NCI-H2196 treated with DMSO at 0.1 percent for 48 hours (cell line): ENCODE results near the gene GPBP1L1.
A peak's percentile ranks its signal among the peaks of the same experiment; 100 is the strongest.
"Not testable (repeated sequence)": the region's sequence is repeated elsewhere in the genome, so short reads cannot be mapped to it uniquely, and the experiment has no call there.

Experiments
- DNase-seq: peaks from one replicate; lab custom pipeline; 2025; ENCODE audit not compliant: unreplicated experiment; lab: John Stamatoyannopoulos, UW

GPBP1L1 gene, protein sequence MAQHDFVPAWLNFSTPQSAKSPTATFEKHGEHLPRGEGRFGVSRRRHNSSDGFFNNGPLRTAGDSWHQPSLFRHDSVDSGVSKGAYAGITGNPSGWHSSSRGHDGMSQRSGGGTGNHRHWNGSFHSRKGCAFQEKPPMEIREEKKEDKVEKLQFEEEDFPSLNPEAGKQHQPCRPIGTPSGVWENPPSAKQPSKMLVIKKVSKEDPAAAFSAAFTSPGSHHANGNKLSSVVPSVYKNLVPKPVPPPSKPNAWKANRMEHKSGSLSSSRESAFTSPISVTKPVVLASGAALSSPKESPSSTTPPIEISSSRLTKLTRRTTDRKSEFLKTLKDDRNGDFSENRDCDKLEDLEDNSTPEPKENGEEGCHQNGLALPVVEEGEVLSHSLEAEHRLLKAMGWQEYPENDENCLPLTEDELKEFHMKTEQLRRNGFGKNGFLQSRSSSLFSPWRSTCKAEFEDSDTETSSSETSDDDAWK

GRCh38 chr1:45686288-45687013 is at the start of gene GPBP1L1:
Gene GPBP1L1 (minus strand): TSS chr1:45686533. CDS start chr1:45659087, 27,446 bp downstream.
- peak; percentile 98 for DNase-seq

DNA sequence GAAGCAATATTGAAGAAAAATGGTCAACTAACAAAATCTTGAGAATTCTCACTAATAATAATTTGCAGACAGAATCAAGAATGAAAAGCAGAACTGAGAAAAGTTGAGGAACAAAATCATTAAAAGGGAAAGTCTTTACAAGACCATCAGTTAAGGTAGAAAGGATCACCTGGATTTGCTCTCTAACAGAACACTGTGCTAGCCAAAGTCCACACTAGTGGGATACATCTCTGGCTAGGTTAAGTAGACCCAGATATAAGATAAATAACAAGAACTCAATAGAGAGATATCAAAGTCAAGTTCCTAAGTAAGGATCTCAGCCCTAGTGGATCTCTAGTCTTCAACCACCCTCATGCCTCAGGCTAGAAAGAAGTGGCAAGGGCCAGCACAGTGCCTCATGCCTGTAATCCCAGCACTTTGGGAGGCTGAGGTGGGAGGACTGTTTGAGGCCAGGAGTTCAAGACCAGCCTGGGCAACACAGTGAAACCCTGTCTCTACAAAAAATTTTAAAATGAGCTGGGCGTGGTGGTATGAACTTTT is 44.5 kb upstream of the GPBP1L1 start:
- no peak for DNase-seq

DNA sequence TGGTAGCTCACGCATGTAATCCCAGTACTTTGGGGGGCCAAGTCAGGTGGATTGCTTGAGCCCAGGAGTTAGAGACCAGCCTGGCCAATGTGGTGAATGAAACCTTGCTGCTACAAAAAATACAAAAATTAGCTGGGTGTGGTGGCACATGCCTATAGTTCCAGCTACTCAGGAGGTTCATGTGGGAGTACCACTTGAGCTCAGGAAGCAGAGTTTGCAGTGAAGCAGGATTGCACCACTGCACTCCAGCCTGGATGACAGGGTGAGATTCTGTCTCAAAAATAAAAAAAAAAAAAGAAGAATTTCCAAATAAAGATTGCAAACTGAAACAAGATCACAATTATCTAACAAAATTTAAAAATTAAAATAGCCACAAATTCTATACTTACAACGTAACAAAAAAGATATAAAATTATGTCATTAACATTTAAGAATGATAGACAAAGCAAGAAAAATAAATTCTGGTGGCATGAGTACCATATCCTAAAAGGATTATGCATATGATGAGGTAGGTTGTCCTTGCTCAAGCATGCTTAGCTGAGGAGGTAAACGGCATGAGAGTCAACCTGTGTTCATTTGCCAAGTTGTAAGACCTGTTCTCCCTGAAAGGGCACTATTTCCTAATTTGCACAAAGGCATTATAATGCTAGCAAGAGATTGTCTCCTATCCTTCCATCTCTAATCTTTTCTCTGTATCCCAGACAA is 43.9 kb upstream of the GPBP1L1 start:
- no peak for DNase-seq

GRCh38 chr1:45726007-45726406 is 39.7 kb upstream of the GPBP1L1 start:
- not testable (repeated sequence) for DNase-seq

DNA sequence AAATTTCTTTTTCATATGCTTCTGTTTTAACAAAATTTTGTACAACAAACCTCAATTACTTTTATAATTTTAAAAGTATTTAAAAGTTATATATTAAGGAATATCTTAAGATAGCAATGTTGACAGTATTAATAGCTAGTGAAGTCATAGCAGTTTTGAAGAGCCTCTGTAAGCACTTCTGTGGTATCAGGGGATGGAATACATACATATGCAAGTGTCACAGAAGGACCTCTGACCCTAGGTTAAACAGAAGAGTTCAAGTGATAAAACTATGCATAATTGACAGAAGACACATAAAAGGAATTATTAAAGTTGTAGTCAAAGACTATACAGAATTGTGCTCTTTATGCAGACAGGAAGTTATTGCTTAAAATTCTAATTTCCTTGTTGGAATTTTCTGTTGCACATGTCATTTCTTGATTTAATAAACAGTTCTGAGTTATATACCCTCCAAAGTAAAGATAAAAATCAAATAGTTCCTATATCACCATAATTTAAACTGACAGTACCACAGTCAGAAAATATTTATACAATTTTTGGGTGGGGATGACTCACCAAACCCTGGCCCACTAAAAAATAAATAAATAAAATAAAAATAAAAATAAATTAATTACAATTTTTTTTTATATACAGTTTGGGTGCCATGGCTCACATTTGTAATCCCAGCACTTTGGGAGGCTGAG is 37.1 kb upstream of the GPBP1L1 start:
- no peak for DNase-seq

DNA sequence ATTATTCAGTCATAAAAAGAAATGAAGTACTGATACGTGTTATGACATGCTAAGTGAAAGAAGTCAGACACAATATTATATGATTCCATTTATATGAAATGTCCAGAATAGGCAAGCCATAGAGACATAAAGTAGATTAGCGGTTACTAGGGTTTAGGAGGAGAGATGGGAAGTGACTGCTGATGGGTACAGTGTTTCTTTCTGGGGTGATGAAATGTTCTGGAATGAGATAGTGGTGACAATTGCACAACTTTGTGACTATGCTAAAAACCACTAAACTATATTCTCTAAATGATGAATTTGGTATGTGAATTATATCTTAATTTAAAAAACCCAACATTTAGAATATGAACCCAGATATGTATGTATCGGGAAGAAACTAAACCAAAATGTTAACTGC is 36.5 kb upstream of the GPBP1L1 start:
- no peak for DNase-seq

DNA sequence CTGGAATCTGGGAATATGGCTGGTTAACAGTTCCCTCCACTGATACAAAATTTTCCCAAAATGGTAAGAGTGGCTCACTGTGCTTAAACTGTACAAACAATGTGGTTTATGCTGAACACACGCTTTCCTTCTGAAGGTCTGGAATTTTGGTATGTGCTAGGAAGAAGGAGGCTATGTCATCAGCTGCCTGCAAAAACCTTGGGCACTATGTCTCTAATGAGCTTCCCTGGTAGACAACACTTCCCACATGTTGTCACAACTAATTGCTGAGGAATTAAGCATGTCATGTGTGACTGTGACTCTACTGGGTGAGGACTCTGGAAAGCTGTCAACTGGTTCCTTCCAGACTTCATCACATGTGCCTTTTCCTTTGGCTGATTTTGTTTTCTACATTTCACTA is 34.9 kb upstream of the GPBP1L1 start:
- no peak for DNase-seq

DNA sequence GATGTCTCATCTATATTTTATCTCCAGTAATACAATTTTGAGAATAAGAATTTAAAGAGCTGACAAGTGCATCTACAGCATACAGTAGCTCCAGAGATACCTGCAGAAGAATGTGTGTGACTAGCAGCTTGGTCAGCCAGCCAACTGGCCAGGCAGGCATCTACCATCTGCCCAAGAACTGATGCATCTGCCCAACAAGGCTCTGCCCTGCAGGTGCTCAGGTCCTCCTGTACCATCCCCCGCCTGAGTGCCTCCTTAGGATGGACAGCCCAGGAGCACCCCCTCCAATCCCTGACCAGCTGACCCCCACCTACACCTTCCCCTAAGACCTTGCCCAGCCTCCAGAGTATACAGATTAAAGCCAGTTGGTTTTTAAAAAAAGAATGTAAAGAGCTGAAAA is 32.0 kb upstream of the GPBP1L1 start:
- DNase-seq, result no peak

- DNase-seq, result not testable (repeated sequence)
Measured at GRCh38 chr1:45717386-45717785, 31.1 kb upstream of the GPBP1L1 start.

GRCh38 chr1:45716700-45717099 is 30.4 kb upstream of the GPBP1L1 start:
- DNase-seq, result no peak

DNA sequence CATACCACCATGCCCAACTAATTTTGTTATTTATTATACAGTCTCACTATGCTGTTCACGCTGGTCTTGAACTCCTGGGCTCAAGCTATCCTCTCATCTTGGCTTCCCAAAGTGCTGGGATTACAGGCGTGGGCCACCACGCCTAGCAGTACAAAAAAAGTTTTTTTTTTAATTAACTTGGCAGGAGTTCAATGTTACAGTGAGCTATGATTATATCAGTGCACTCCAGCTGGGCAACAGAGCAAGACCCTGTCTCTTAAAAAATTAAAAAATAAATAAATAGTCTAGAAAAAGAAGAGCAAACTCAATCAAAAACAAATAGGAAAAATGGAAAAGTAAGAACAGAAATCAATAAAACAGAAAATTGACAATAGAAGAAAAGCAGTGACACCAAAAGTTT is 27.4 kb upstream of the GPBP1L1 start:
- DNase-seq, result no peak

DNA sequence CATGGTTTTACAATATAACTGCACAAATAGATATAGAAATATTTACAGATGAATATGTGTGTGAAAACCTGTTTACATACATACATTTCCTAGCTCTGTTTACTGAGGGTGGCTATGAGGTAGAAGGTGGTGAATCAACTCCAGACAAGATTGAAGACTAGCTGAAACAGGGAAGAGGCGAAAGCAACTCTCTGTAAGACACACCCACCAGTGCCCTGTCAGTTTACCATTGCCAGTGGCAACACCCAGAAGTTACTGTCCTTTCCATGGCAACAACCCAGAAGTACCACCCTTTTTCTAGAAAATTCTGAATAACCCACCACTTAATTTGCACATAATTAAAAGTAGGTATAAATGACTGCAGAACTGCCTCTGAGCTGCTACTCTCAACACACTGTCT is 18.3 kb upstream of the GPBP1L1 start:
- no peak for DNase-seq

GRCh38 chr1:45694823-45695222 is 8.5 kb upstream of the GPBP1L1 start:
- no peak for DNase-seq

GRCh38 chr1:45693811-45694210 is 7.5 kb upstream of the GPBP1L1 start:
- not testable (repeated sequence) for DNase-seq

GRCh38 chr1:45687754-45688740 is 1.7 kb upstream of the GPBP1L1 start, which contains the start of gene TMEM69:
Gene TMEM69 (plus strand): TSS chr1:45688181. CDS start chr1:45691069, 2,888 bp downstream.
- peak; percentile 79 for DNase-seq

- DNase-seq, result peak; percentile 97
Measured at GRCh38 chr1:45687014-45687753, 851 bp upstream of the GPBP1L1 start.

DNA sequence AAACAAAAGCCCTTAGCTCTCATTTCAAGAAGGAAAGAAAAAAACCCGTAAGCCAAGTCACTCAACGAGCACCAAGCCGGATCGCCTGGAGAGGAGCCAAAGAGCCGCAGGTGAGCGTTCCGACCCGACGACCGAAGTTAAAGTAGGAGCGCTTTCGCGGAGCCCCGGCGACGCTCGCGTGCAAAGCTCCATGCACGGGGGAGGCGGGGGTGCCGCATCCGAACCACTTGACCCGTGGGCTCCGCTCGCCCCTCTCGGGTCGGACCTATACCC is 382 bp downstream of the GPBP1L1 start:
- DNase-seq, result no peak

- DNase-seq, result no peak
Measured at GRCh38 chr1:45685308-45686014, 872 bp downstream of the GPBP1L1 start.
